ENCODE measurements around the gene EIF4A3. TPM values are rescaled to one million over a fixed set of nuclear protein-coding genes. Genes with fewer than 3 reads are reported as not detected.

EIF4A3 gene
- total RNA-seq, 1 experiment from 2014 or later = 160 TPM

DNA sequence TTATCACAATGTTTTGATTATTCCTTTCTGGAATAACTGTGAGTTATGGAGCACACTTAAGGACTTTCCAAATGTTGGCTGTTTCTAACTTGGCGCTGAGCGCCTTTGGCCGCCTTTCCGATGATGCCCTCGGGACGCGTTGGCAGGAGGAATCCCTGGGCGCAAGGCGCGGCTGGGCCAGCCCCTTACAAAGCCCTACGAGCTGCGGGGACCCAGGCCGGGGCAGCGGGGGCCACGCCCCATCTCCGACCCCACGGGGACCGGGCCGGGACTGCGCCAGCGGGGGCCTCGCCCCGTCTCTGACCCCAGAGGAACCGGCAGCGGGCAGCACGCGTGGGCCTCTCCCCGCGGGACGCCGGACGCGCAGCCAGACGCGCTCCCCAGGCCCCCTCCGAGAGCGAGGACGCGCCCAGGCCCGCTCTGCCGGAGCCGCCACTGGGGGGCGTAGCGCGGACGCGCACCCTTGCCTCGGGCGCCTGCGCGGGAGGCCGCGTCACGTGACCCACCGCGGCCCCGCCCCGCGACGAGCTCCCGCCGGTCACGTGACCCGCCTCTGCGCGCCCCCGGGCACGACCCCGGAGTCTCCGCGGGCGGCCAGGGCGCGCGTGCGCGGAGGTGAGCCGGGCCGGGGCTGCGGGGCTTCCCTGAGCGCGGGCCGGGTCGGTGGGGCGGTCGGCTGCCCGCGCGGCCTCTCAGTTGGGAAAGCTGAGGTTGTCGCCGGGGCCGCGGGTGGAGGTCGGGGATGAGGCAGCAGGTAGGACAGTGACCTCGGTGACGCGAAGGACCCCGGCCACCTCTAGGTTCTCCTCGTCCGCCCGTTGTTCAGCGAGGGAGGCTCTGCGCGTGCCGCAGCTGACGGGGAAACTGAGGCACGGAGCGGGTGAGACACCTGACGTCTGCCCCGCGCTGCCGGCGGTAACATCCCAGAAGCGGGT is 45.6 kb downstream of the EIF4A3 start, which contains the start of gene GAA (continued):
- TF ChIP-seq NFE2L1 (CRISPR knock-in tag; IDR thresholded peaks at IDR 0.05) = no peak
- TF ChIP-seq ZNF396 (CRISPR knock-in tag; IDR thresholded peaks at IDR 0.05; ENCODE audit: borderline replicate concordance) = no peak
- TF ChIP-seq, protein P1, sequence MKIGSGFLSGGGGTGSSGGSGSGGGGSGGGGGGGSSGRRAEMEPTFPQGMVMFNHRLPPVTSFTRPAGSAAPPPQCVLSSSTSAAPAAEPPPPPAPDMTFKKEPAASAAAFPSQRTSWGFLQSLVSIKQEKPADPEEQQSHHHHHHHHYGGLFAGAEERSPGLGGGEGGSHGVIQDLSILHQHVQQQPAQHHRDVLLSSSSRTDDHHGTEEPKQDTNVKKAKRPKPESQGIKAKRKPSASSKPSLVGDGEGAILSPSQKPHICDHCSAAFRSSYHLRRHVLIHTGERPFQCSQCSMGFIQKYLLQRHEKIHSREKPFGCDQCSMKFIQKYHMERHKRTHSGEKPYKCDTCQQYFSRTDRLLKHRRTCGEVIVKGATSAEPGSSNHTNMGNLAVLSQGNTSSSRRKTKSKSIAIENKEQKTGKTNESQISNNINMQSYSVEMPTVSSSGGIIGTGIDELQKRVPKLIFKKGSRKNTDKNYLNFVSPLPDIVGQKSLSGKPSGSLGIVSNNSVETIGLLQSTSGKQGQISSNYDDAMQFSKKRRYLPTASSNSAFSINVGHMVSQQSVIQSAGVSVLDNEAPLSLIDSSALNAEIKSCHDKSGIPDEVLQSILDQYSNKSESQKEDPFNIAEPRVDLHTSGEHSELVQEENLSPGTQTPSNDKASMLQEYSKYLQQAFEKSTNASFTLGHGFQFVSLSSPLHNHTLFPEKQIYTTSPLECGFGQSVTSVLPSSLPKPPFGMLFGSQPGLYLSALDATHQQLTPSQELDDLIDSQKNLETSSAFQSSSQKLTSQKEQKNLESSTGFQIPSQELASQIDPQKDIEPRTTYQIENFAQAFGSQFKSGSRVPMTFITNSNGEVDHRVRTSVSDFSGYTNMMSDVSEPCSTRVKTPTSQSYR (CRISPR knock-in tag; IDR thresholded peaks at IDR 0.05) = no peak
- peak; percentile 89 for TF ChIP-seq FOXP1 (CRISPR knock-in tag; IDR thresholded peaks at IDR 0.05; ENCODE audit: borderline replicate concordance)
- TF ChIP-seq CBFB (CRISPR knock-in tag; IDR thresholded peaks at IDR 0.05; ENCODE audit: low read depth) = peak; percentile 98
- no peak for TF ChIP-seq ZNF263 (CRISPR knock-in tag; IDR thresholded peaks at IDR 0.05; ENCODE audit: low read depth)
- TF ChIP-seq, protein P2, sequence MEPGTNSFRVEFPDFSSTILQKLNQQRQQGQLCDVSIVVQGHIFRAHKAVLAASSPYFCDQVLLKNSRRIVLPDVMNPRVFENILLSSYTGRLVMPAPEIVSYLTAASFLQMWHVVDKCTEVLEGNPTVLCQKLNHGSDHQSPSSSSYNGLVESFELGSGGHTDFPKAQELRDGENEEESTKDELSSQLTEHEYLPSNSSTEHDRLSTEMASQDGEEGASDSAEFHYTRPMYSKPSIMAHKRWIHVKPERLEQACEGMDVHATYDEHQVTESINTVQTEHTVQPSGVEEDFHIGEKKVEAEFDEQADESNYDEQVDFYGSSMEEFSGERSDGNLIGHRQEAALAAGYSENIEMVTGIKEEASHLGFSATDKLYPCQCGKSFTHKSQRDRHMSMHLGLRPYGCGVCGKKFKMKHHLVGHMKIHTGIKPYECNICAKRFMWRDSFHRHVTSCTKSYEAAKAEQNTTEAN (CRISPR knock-in tag; IDR thresholded peaks at IDR 0.05) = 0 out of 2 replicates have a peak, but pooled peaks have one; percentile 52
- TF ChIP-seq PRRX2 (CRISPR knock-in tag; IDR thresholded peaks at IDR 0.05) = peak; percentile 35; the same call in 1 of the 2 replicates
- no peak for TF ChIP-seq GRHL2 (CRISPR knock-in tag; IDR thresholded peaks at IDR 0.05; ENCODE audit: insufficient replicate concordance, severe bottlenecking)
- TF ChIP-seq, protein P3, sequence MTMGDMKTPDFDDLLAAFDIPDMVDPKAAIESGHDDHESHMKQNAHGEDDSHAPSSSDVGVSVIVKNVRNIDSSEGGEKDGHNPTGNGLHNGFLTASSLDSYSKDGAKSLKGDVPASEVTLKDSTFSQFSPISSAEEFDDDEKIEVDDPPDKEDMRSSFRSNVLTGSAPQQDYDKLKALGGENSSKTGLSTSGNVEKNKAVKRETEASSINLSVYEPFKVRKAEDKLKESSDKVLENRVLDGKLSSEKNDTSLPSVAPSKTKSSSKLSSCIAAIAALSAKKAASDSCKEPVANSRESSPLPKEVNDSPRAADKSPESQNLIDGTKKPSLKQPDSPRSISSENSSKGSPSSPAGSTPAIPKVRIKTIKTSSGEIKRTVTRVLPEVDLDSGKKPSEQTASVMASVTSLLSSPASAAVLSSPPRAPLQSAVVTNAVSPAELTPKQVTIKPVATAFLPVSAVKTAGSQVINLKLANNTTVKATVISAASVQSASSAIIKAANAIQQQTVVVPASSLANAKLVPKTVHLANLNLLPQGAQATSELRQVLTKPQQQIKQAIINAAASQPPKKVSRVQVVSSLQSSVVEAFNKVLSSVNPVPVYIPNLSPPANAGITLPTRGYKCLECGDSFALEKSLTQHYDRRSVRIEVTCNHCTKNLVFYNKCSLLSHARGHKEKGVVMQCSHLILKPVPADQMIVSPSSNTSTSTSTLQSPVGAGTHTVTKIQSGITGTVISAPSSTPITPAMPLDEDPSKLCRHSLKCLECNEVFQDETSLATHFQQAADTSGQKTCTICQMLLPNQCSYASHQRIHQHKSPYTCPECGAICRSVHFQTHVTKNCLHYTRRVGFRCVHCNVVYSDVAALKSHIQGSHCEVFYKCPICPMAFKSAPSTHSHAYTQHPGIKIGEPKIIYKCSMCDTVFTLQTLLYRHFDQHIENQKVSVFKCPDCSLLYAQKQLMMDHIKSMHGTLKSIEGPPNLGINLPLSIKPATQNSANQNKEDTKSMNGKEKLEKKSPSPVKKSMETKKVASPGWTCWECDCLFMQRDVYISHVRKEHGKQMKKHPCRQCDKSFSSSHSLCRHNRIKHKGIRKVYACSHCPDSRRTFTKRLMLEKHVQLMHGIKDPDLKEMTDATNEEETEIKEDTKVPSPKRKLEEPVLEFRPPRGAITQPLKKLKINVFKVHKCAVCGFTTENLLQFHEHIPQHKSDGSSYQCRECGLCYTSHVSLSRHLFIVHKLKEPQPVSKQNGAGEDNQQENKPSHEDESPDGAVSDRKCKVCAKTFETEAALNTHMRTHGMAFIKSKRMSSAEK (CRISPR knock-in tag; IDR thresholded peaks at IDR 0.05; ENCODE audit: borderline replicate concordance) = no peak
- peak; percentile 68; the same call in 1 of the 2 replicates for TF ChIP-seq ETV6 (CRISPR knock-in tag; IDR thresholded peaks at IDR 0.05)
- 0 out of 2 replicates have a peak, but pooled peaks have one; percentile 30 for TF ChIP-seq TCF7 (CRISPR knock-in tag; IDR thresholded peaks at IDR 0.05; ENCODE audit: low read depth)
- TF ChIP-seq ZNF317 (CRISPR knock-in tag; IDR thresholded peaks at IDR 0.05; ENCODE audit: borderline replicate concordance, low read depth) = 0 out of 2 replicates have a peak, but pooled peaks have one; percentile 29
- peak; percentile 59; the same call in 1 of the 2 replicates for TF ChIP-seq RELA (CRISPR knock-in tag; IDR thresholded peaks at IDR 0.05; ENCODE audit: borderline replicate concordance)
- TF ChIP-seq, protein P4, sequence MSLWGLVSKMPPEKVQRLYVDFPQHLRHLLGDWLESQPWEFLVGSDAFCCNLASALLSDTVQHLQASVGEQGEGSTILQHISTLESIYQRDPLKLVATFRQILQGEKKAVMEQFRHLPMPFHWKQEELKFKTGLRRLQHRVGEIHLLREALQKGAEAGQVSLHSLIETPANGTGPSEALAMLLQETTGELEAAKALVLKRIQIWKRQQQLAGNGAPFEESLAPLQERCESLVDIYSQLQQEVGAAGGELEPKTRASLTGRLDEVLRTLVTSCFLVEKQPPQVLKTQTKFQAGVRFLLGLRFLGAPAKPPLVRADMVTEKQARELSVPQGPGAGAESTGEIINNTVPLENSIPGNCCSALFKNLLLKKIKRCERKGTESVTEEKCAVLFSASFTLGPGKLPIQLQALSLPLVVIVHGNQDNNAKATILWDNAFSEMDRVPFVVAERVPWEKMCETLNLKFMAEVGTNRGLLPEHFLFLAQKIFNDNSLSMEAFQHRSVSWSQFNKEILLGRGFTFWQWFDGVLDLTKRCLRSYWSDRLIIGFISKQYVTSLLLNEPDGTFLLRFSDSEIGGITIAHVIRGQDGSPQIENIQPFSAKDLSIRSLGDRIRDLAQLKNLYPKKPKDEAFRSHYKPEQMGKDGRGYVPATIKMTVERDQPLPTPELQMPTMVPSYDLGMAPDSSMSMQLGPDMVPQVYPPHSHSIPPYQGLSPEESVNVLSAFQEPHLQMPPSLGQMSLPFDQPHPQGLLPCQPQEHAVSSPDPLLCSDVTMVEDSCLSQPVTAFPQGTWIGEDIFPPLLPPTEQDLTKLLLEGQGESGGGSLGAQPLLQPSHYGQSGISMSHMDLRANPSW (CRISPR knock-in tag; conservative IDR thresholded peaks at IDR 0.05; ENCODE audit: low read depth) = no peak
- TF ChIP-seq, protein P5, sequence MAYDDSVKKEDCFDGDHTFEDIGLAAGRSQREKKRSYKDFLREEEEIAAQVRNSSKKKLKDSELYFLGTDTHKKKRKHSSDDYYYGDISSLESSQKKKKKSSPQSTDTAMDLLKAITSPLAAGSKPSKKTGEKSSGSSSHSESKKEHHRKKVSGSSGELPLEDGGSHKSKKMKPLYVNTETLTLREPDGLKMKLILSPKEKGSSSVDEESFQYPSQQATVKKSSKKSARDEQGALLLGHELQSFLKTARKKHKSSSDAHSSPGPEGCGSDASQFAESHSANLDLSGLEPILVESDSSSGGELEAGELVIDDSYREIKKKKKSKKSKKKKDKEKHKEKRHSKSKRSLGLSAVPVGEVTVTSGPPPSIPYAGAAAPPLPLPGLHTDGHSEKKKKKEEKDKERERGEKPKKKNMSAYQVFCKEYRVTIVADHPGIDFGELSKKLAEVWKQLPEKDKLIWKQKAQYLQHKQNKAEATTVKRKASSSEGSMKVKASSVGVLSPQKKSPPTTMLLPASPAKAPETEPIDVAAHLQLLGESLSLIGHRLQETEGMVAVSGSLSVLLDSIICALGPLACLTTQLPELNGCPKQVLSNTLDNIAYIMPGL (CRISPR knock-in tag; IDR thresholded peaks at IDR 0.05) = peak; percentile 86
- TF ChIP-seq NR3C1 (CRISPR knock-in tag; conservative IDR thresholded peaks at IDR 0.05; ENCODE audit: low read depth) = no peak; the same call in 1 of the 2 replicates
- TF ChIP-seq, protein P6, sequence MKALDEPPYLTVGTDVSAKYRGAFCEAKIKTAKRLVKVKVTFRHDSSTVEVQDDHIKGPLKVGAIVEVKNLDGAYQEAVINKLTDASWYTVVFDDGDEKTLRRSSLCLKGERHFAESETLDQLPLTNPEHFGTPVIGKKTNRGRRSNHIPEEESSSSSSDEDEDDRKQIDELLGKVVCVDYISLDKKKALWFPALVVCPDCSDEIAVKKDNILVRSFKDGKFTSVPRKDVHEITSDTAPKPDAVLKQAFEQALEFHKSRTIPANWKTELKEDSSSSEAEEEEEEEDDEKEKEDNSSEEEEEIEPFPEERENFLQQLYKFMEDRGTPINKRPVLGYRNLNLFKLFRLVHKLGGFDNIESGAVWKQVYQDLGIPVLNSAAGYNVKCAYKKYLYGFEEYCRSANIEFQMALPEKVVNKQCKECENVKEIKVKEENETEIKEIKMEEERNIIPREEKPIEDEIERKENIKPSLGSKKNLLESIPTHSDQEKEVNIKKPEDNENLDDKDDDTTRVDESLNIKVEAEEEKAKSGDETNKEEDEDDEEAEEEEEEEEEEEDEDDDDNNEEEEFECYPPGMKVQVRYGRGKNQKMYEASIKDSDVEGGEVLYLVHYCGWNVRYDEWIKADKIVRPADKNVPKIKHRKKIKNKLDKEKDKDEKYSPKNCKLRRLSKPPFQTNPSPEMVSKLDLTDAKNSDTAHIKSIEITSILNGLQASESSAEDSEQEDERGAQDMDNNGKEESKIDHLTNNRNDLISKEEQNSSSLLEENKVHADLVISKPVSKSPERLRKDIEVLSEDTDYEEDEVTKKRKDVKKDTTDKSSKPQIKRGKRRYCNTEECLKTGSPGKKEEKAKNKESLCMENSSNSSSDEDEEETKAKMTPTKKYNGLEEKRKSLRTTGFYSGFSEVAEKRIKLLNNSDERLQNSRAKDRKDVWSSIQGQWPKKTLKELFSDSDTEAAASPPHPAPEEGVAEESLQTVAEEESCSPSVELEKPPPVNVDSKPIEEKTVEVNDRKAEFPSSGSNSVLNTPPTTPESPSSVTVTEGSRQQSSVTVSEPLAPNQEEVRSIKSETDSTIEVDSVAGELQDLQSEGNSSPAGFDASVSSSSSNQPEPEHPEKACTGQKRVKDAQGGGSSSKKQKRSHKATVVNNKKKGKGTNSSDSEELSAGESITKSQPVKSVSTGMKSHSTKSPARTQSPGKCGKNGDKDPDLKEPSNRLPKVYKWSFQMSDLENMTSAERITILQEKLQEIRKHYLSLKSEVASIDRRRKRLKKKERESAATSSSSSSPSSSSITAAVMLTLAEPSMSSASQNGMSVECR (CRISPR knock-in tag; IDR thresholded peaks at IDR 0.05; ENCODE audit: borderline replicate concordance) = peak; percentile 35; the same call in 1 of the 2 replicates
- TF ChIP-seq SOX15 (CRISPR knock-in tag; IDR thresholded peaks at IDR 0.05) = no peak
